ENCODE data around the gene HPF1. TPM values are rescaled to one million over a fixed set of nuclear protein-coding genes. Genes with fewer than 3 reads are reported as not detected.
"Not testable (repeated sequence)": the region's sequence is repeated elsewhere in the genome, so short reads cannot be mapped to it uniquely, and the experiment has no call there.

The HPF1 gene
- total RNA-seq, 6 experiments from 2014 or later: 25.5 to 33.9 (median 31.0) TPM

DNA sequence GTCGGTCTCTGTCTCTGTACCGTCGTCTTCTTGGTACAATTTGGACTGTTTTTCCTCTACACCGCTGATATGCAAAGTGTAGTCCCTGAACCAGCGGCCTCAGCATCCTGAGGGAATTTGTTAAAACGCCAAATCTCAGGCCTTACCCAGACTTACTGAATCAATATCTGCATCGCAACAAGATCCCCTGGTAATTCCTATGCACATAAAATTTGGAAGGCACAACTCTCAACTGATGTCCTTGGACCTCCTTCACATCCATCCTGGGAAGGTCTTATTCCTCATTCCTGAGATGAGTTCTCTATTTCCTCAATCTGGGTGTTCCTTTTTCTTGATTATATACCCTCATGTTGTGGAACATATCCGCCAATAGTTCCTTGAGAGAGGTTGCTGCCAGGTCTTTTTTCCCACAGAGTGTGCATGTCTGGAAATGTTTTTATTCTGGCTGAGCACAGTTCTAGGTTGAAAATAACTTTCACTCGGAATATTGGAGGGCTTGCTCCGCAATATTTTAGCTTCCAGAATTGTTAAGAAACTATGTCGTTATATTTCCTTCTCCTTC, 738 bp upstream of the HPF1 start:
- H3K27me3 Mint-ChIP-seq (ENCODE audit: insufficient read depth): no peaks in the 10 kb centered on the region; the same call in 1 of the 2 replicates
- no peaks in the 10 kb centered on the region for H3K9me3 Mint-ChIP-seq
- peak overlapping the region; percentile 91 for H3K4me3 Mint-ChIP-seq
- H3K4me1 Mint-ChIP-seq (ENCODE audit: low read depth): peaks cover 19% of the 10 kb centered on the region
- no peak for TF ChIP-seq CTCF (IDR thresholded peaks at IDR 0.05)
- H3K27ac Mint-ChIP-seq: no peak overlapping the region
- DNase-seq: no peak
- H3K36me3 Mint-ChIP-seq (ENCODE audit: low read depth): no peaks in the 10 kb centered on the region

- no peak for TF ChIP-seq CTCF (IDR thresholded peaks at IDR 0.05)
- no peaks in the 10 kb centered on the region for H3K9me3 Mint-ChIP-seq
- H3K36me3 Mint-ChIP-seq (ENCODE audit: low read depth): no peaks in the 10 kb centered on the region
- no peak for DNase-seq
- no peaks in the 10 kb centered on the region; the same call in 1 of the 2 replicates for H3K27me3 Mint-ChIP-seq (ENCODE audit: insufficient read depth)
- H3K27ac Mint-ChIP-seq: peak overlapping the region; percentile 72
- peaks cover 19% of the 10 kb centered on the region for H3K4me1 Mint-ChIP-seq (ENCODE audit: low read depth)
- H3K4me3 Mint-ChIP-seq: peak overlapping the region; percentile 91
Measured at GRCh38 chr4:169756971-169757574, 671 bp downstream of the HPF1 start.

- peak; percentile 60 for DNase-seq
- Mint-ChIP-seq H3K36me3 (ENCODE audit: low read depth) (peaks cover 12% of the 10 kb centered on the region; the same call in 1 of the 2 replicates), H3K27ac (peak overlapping the region; percentile 77), H3K4me3 (peak overlapping the region; percentile 63), H3K27me3 (ENCODE audit: insufficient read depth) (no peaks in the 10 kb centered on the region), H3K9me3 (no peaks in the 10 kb centered on the region), H3K4me1 (ENCODE audit: low read depth) (peaks cover 24% of the 10 kb centered on the region)
- TF ChIP-seq CTCF (IDR thresholded peaks at IDR 0.05): no peak
Measured at GRCh38 chr4:169745291-169745690, 12.5 kb downstream of the HPF1 start.

DNA sequence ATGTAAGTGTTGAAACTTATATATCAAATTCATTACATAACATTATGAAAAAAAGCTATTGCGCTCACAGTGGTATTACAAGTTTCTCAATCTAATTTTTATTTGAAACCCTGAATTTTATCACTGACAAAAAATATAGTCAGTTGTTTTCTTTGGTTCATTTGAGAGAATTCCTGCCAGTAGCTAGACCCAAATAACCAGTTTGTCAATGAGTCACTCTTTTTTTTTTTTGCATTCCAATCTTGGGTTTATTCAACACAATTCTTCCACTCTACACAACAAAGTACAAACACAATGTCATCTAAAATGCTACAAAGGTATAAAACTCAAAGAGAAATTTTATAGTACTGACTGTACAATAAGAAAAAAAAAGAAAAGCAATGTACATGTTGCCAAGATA, 13.1 kb downstream of the HPF1 start:
- Mint-ChIP-seq H3K4me1 (ENCODE audit: low read depth) (peaks cover 24% of the 10 kb centered on the region), H3K9me3 (no peaks in the 10 kb centered on the region), H3K27ac (peak overlapping the region; percentile 77), H3K36me3 (ENCODE audit: low read depth) (peaks cover 12% of the 10 kb centered on the region; the same call in 1 of the 2 replicates), H3K27me3 (ENCODE audit: insufficient read depth) (no peaks in the 10 kb centered on the region), H3K4me3 (peak overlapping the region; percentile 63; the same call in 1 of the 2 replicates)
- peak; percentile 11 for DNase-seq
- no peak for TF ChIP-seq CTCF (IDR thresholded peaks at IDR 0.05)

- no peak for TF ChIP-seq CTCF (IDR thresholded peaks at IDR 0.05)
- Mint-ChIP-seq H3K27ac (no peak overlapping the region), H3K36me3 (ENCODE audit: low read depth) (peaks cover 28% of the 10 kb centered on the region; the same call in 1 of the 2 replicates), H3K4me3 (no peak overlapping the region), H3K9me3 (no peaks in the 10 kb centered on the region), H3K4me1 (ENCODE audit: low read depth) (peaks cover 24% of the 10 kb centered on the region), H3K27me3 (ENCODE audit: insufficient read depth) (no peaks in the 10 kb centered on the region)
- no peak for DNase-seq
Measured at GRCh38 chr4:169741569-169741968, 16.2 kb downstream of the HPF1 start.

GRCh38 chr4:169738604-169739003, 19.1 kb downstream of the HPF1 start:
- not testable (repeated sequence) for H3K4me1 Mint-ChIP-seq (ENCODE audit: low read depth); H3K27ac Mint-ChIP-seq; H3K27me3 Mint-ChIP-seq (ENCODE audit: insufficient read depth); H3K4me3 Mint-ChIP-seq; DNase-seq; H3K9me3 Mint-ChIP-seq
- H3K36me3 Mint-ChIP-seq (ENCODE audit: low read depth): peaks cover 19% of the 10 kb centered on the region; the same call in 1 of the 2 replicates
